HAP-1 (cell line): ENCODE data around the gene ZNF711.
"Not testable (repeated sequence)": the region's sequence is repeated elsewhere in the genome, so short reads cannot be mapped to it uniquely, and the experiment has no call there.

Source experiments
- DNase-seq, 2 experiments: peaks; one replicate each; pipeline ENCODE4 v3.0.0-alpha.2; 2016 to 2020; ENCODE audit warnings: low spot score in 2 of 2
- H3K27me3 ChIP-seq: fragments of 250-450 bp; sonication (Bioruptor Pico); 2 replicates; pipeline ENCODE4 v1.5.1; 2020; ENCODE audit warnings: low read depth, mild to moderate bottlenecking, moderate library complexity
- H3K36me3 ChIP-seq: fragments of 250-450 bp; sonication (Bioruptor Pico); replicated peaks from 2 replicates; pipeline ENCODE4 v1.5.1; 2020; ENCODE audit warnings: mild to moderate bottlenecking
- H3K4me1 ChIP-seq: fragments of 250-450 bp; sonication (Bioruptor Pico); 2 replicates; pipeline ENCODE4 v1.5.1; 2020; ENCODE audit warnings: mild to moderate bottlenecking
- H3K4me3 ChIP-seq: fragments of 250-450 bp; sonication (Bioruptor Pico); 2 replicates; pipeline ENCODE4 v1.5.1; 2020; ENCODE audit warnings: mild to moderate bottlenecking, moderate library complexity
- H3K9me3 ChIP-seq: fragments of 250-450 bp; sonication (Bioruptor Pico); 2 replicates; pipeline ENCODE4 v1.5.1; 2020; ENCODE audit warnings: mild to moderate bottlenecking, moderate library complexity
- in situ Hi-C: fragments of 300-500 bp; cut with MboI; formaldehyde crosslinking; loops from 3 replicates; pipeline ENCODE4 v1.14.3; 2020; ENCODE audit warnings: low sequenced_read_pairs, inconsistent platforms, mixed read lengths

ZNF711 gene

DNA sequence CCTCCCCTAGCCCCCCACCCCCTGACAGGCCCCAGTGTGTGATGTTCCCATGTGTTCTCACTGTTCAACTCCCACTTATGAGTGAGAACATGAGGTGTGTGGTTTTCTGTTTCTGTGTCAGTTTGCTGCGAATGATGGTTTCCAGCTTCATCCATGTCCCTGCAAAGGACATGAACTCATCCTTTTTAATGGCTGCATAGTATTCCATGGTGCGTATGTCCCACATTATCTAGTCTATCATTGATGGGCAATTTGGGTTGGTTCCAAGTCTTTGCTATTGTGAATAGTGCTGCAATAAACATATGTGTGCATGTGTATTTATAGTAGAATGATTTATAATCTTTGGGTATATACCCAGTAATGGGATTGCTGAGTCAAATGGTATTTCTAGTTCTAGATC, 67.6 kb downstream of the ZNF711 start:
- H3K36me3 ChIP-seq, H3K4me1 ChIP-seq, DNase-seq, H3K4me3 ChIP-seq, H3K9me3 ChIP-seq, in situ Hi-C loops, H3K27me3 ChIP-seq: not testable (repeated sequence)
